ENCODE results near the gene CLDN19. TPM values are rescaled to one million over a fixed set of nuclear protein-coding genes. Genes with fewer than 3 reads are reported as not detected.

CLDN19 gene
- total and polyA plus RNA-seq, 10 donors: 0.26 to 0.28 TPM; not detected in 8

- Histone ChIP-seq H3K4me1 (peaks cover 0 to 8% (median 6%) of the 10 kb centered on the region in 6 donors), H3K36me3 (peaks cover 0 to 86% (median 34%) of the 10 kb centered on the region in 6 donors), H3K9me3 (no peaks in the 10 kb centered on the region), H3K27ac (no peak overlapping the region), H3K4me3 (no peak overlapping the region), H3K27me3 (replicated peaks in 1 of 7) (peaks cover 0 to 7% (median 0%) of the 10 kb centered on the region in 7 donors)
- TF ChIP-seq CTCF (IDR thresholded peaks at IDR 0.05 in 8 of 11, conservative IDR thresholded peaks at IDR 0.05 in 3 of 11) (no peak), POLR2A (IDR thresholded peaks at IDR 0.05) (no peak), POLR2AphosphoS5 (IDR thresholded peaks at IDR 0.05) (no peak)
- 96 to 100% (median 100%) methylated on average over 1 of the region's 1 CpG for WGBS, 5 donors
- DNase-seq: no peak
- intact Hi-C loops (cut with DNase I; ENCODE audit: low total_unique reads): no loop called here
These were observed 40.1 kb upstream of the CLDN19 start for GRCh38 chr1:42780176-42780575.

- DNase-seq: no peak
- WGBS, 5 donors: 74 to 78% (median 77%) methylated on average over 2 of the region's 2 CpGs
- Histone ChIP-seq H3K4me3 (no peak overlapping the region), H3K27me3 (replicated peaks in 1 of 7) (peaks cover 0 to 3% (median 0%) of the 10 kb centered on the region in 7 donors), H3K9me3 (no peaks in the 10 kb centered on the region), H3K27ac (no peak overlapping the region), H3K36me3 (peaks cover 0 to 90% (median 38%) of the 10 kb centered on the region in 6 donors), H3K4me1 (peaks cover 0 to 3% (median 1%) of the 10 kb centered on the region in 6 donors)
- TF ChIP-seq POLR2A (IDR thresholded peaks at IDR 0.05) (no peak), CTCF (IDR thresholded peaks at IDR 0.05 in 8 of 11, conservative IDR thresholded peaks at IDR 0.05 in 3 of 11) (no peak), POLR2AphosphoS5 (IDR thresholded peaks at IDR 0.05) (no peak)
- intact Hi-C loops (cut with DNase I; ENCODE audit: low total_unique reads): loop anchor here (5.0 kb wide), 1 partner anchor 293 kb away; no protein-coding TSS in a partner anchor
These were observed 39.7 kb upstream of the CLDN19 start for GRCh38 chr1:42779725-42780124.

GRCh38 chr1:42777852-42778251, 37.8 kb upstream of the CLDN19 start:
- no peaks in the 10 kb centered on the region for H3K27me3 ChIP-seq (replicated peaks in 1 of 7)
- H3K27ac ChIP-seq: no peak overlapping the region
- no peak overlapping the region for H3K4me3 ChIP-seq
- TF ChIP-seq CTCF (IDR thresholded peaks at IDR 0.05 in 8 of 11, conservative IDR thresholded peaks at IDR 0.05 in 3 of 11): peak; percentile 16 to 71 (median 55)
- TF ChIP-seq POLR2A (IDR thresholded peaks at IDR 0.05): no peak
- intact Hi-C loops (cut with DNase I; ENCODE audit: low total_unique reads): loop anchor here (5.0 kb wide), 1 partner anchor 294 kb away; no protein-coding TSS in a partner anchor
- H3K9me3 ChIP-seq: no peaks in the 10 kb centered on the region
- no peak for DNase-seq
- H3K4me1 ChIP-seq: peaks cover 0 to 5% (median 0%) of the 10 kb centered on the region in 6 donors
- peaks cover 0 to 98% (median 49%) of the 10 kb centered on the region in 6 donors for H3K36me3 ChIP-seq

GRCh38 chr1:42776502-42776901, 36.5 kb upstream of the CLDN19 start:
- Histone ChIP-seq H3K4me1 (peaks cover 0 to 16% (median 3%) of the 10 kb centered on the region in 6 donors), H3K9me3 (no peaks in the 10 kb centered on the region), H3K27ac (no peak overlapping the region), H3K4me3 (no peak overlapping the region), H3K36me3 (peaks cover 0 to 86% (median 49%) of the 10 kb centered on the region in 6 donors), H3K27me3 (replicated peaks in 1 of 7) (no peaks in the 10 kb centered on the region)
- 96 to 99% (median 97%) methylated on average over 6 of the region's 6 CpGs for WGBS, 5 donors
- no peak for DNase-seq
- TF ChIP-seq CTCF (IDR thresholded peaks at IDR 0.05 in 8 of 11, conservative IDR thresholded peaks at IDR 0.05 in 3 of 11) (no peak), POLR2A (IDR thresholded peaks at IDR 0.05) (no peak), POLR2AphosphoS5 (IDR thresholded peaks at IDR 0.05) (no peak)
- intact Hi-C loops (cut with DNase I; ENCODE audit: low total_unique reads): loop anchor here (5.0 kb wide), 1 partner anchor 296 kb away; no protein-coding TSS in a partner anchor
